Activated CD4-positive, alpha-beta T cell treated with anti-CD3 and anti-CD28 coated beads, Interleukin-2, Interleukin-4, amounts not matched to agents 100 ng/mL and 50 ng/mL, durations not matched to agents 16 hours and 8 hours (primary cell): ENCODE results near the gene ANKRD18B.
"Not testable (repeated sequence)": the region's sequence is repeated elsewhere in the genome, so short reads cannot be mapped to it uniquely, and the experiment has no call there.

Experiments used
- DNase-seq: peaks from one replicate; pipeline ENCODE4 v3.0.0-alpha.2; 2020; ENCODE audit warnings: low spot score

ANKRD18B gene

DNA sequence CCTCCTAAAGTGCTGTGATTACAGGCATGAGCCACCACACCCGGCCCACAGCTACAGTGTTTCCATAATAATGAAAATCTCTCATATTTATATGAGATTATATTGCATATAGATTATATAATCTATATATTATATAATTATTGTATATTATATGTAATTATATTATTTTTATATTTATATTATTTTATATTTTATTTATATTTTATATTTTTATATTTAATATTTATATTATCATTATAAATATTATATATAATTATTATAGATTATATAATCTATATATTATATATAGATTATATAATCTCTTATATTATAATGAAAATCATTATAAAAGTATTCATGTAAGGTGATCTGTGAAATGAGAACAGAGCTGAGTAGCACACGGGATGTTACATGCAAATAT is 11.5 kb downstream of the ANKRD18B start:
- no peak for DNase-seq

DNA sequence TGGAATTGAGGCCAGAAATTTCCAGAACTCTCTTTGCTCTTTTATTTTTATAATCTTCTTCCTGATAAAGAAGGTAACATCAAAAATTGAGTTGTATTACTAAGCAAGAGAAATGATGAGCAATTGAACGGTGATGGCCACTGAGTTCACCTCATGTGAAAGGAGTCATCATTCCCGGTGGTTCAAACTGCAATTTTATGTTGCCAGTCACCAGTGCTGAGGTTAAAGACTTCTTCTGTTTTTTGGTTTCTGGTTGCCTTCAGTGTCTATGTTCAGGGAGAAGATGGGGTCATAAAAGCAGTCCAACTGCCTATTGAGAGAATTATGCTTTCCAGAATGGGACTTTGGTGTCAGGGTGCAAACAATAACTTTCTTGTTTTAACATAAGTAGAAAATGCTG is 19.4 kb downstream of the ANKRD18B start:
- not testable (repeated sequence) for DNase-seq

DNA sequence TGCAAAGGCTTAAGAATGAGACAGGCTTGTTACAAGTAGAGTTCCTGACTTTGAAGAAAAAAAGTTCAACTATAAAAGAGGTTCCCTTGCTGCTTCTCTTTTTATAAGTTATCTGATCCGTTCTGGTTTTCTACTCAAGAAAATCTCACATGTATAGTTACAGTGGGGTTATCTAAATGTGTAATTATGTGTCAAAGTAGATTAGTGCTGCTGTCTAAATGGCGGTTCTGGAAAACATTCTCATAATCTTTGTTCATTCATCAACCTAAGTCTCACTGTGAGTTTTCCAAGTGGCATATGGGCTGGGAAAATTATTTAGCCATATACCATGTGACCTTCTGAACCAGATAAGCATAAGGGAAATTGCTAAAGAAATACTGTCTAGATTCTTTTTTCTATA is 21.7 kb downstream of the ANKRD18B start:
- DNase-seq, result not testable (repeated sequence)

DNA sequence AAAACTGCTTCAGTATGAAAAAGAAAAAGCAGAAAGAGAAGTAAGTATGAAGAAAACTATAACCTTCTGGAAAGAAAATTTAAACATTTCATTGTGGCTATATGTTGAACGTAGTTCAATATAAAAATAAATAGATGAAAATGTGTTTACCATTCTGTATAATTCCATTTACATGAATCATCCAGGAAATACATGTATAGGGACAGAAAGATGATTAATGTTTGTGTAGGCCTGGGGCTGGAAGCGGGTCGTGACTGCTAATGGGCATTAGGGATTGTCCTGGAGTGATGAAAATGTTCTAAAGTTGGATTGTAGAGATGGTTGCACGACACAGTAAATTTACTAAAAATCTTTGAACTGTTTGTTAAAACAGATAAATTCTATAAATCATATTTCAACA is 24.8 kb downstream of the ANKRD18B start:
- DNase-seq, result not testable (repeated sequence)

DNA sequence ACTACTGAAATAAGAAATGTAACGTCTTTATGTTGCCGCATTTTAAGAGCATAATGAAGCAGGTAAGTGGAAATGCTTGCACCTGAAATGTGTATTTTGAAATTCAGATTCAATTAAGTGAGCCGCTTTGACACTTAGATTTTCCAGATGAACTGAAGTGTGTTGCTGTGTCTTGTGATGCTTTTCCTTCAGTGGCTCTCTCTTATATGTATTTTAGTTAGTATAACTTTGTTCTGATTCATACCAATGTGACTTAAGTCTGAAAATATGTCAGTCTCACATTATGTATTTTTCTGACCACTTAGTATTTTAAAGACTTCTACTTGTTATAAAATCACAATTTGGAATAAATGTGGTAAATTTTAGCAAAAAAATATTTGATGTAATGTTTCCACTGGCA is 25.4 kb downstream of the ANKRD18B start:
- DNase-seq, result not testable (repeated sequence)

DNA sequence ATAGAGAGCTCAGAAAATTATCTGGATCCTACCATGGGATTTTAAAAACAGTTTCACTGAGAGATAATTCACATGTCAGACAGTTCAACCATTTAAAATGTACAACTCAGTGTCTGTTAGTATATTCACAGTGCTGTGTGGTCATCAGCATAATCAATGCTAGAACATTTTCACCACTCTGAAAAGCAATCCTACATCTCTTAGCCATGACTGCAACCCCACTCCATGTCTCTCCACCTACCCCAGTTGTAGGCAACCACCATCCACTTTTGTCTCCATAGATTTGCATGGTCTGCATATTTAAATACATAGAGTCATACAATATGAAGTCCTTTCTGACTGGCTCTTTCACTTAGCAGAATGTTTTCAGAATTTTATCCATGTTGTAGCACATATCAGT is 27.1 kb downstream of the ANKRD18B start:
- DNase-seq, result not testable (repeated sequence)

DNA sequence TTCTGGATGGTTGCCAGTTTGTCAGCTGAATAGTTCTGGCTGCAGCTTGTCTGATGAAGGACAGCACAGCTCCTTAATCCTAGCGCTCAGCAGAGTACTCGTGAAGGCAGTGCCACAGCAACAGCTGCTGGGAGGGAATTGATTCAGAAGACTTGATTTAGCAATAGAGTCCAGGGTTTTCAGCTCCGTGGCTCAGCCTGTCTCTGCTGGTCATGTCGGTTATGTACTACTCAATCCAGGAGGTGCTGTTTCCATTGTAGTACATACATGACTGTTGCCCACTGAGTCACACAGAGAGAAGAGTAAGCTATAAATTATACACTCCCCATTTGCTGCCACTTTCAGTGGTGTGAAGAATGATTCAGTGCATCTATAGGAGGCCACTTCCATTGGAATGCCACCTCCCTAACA is 28.3 kb downstream of the ANKRD18B start:
- DNase-seq, result peak; percentile 65

DNA sequence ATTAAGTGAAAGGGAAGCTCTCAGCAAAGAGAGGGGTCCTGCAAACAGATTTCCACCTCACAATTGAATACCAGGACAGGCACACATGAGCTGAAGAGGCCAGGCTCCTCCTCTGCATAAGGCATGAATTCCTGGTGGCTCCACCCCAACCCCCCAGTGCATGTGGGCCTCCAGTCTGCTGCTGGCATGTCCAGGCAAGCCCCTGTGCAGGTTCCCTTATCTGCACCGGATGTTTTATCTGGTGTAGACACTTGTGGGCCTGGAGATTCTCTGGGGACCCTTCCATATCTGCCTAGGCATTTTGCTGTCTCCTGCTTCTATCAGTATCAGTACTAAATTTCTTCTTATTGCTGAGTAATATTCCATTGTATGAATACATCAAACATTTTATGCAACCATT is 36.2 kb downstream of the ANKRD18B start:
- not testable (repeated sequence) for DNase-seq

DNA sequence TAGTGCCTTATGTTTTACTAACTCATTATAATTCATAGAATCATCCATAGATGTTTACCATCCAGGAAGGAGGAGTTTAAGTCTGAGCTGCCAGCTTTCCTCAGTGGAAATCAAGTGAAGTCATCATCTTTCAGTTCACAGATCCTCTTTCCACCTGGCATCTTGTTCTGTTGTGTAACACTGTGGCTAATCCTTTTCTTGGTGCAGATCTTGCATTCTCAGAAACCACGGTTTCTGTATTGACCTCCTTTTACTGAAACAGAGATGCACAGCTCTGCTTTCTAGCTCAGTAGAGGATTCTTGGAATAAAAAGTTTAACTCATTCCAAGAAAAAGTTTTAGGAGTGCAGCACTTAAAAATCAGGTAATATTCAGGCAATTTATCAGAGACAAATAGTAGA is 38.1 kb downstream of the ANKRD18B start:
- DNase-seq, result peak; percentile 34

DNA sequence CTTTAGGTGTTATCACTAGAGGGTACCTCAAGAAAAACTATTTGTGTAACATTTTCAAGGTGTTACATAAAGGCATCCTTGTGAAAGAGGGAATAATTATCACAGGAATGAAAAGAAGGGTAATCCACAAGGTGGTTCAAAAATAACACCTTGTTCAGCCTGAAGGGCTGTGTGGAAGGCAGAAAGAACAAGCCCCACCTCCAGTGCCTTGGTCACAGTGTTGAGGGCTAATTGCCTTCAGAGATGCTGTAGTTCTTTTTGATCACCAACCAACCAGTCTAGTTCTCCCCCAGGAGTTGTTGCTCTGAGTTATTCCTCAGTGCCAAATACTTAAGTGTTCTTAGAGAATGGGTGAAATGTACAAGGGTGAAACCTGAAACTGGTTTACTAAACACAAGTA is 43.7 kb downstream of the ANKRD18B start:
- DNase-seq, result not testable (repeated sequence)

DNA sequence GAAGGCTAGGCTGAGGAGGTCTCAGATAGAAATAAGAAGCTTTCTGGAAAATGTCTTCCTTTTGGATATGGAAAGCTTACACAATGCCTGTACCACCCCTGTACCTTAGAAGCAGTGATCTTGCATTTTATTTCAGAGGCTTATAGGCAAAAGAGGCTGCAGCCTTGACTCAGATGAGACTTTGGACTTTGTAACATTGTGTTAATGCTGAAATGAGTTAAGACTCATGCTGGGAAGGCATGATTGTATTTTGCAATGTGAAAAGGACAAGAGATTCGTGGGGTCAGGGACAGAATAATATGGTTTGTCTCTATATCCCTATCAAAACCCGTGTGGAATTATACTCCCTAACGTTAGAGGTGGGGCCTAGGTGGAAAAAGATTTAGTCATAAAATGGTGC is 53.7 kb downstream of the ANKRD18B start:
- not testable (repeated sequence) for DNase-seq

DNA sequence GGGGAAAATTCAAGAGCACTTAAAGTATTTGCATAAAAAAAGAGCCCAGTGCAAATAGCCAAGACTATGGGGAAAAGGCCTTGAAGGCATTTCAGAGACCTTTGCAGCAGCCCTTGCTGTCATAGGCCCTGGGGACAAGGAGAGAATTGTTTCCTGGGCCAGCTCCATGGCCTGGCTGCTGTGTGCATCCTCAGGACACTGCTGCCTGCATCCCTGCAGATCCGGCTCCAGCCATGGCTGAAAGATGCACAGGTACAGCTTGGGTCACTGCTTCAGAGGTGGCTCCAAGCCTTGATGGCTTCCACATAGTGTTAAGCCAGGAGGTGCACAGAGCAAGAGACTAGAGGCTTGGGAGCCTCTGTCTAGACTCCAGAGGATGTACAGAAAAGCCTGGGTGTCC is 55.9 kb downstream of the ANKRD18B start:
- not testable (repeated sequence) for DNase-seq

DNA sequence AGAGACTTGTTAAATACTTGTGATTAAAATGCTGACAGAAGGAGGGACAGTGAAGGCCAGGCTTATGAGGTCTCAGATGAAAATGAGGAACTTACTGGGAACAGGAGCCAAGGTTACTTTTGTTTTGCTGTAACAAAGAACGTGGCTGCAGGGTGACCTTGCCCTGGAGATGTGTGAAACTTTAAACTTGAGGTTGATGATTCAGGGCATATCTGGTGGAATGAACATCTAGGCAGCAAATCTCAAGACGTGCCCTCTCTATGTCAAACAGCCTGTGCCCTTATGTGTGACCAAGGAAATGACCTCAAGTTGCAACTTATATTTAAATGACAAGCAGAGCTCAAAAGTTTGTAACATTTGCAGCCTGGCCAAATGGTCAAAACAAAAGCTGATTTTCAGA is 58.6 kb downstream of the ANKRD18B start:
- not testable (repeated sequence) for DNase-seq

DNA sequence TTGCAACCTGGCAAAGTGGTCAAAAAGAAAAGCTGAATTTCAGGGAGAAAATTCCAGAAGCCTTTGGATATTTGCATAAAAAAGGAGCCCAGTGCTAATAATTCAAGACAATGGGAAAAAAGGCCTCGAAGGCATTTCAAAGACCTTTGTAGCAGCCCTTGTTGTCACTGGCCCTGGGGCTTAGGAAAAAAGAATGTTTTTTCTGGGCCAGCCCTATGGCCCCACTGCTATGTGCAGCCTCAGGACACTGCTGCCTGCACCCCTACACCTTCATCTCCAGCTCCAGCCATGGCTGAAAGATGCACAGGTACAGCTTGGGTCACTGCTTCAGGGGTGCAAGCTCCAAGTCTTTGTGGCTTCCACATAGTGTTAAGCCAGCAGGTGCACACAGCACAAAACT is 62.1 kb downstream of the ANKRD18B start:
- not testable (repeated sequence) for DNase-seq

DNA sequence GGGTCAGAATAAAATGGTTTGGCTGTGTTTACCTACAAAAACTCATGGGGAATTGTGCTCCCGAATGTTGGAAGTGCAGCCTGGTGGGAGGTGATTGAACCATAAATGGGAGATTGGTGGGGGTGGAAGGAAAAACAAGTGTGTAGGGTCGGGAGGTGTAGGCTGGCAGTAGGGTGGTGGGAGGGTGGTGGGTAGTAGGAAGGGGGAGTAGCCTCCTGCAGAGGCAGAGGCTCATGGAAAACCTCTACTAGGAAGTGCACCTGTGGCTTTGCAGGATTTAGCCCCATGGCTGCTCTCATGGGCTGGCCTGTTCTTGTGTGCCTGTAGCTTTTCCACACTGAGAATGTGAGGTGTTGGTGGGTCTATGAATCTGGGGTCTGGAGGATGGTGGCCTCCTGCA is 63.7 kb downstream of the ANKRD18B start:
- DNase-seq, result not testable (repeated sequence)

DNA sequence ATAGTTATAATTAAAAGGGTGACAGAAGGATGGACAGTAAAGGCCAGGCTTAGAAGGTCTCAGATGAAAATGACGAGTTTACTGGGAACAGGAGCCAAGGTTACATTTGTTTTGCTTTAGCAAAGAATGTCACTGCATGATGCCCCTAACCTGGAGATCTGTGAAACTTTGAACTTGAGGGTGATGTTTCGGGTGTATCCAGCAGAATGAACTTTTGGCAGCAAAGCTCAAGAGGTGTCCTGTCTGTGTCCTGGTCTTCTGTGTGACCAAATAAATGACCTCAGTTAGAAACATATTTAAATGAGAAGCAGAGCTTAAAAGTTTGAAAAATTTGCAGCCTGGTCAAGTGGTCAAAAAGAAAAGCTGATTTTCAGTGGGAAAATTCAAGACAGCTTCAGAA is 64.8 kb downstream of the ANKRD18B start:
- not testable (repeated sequence) for DNase-seq

DNA sequence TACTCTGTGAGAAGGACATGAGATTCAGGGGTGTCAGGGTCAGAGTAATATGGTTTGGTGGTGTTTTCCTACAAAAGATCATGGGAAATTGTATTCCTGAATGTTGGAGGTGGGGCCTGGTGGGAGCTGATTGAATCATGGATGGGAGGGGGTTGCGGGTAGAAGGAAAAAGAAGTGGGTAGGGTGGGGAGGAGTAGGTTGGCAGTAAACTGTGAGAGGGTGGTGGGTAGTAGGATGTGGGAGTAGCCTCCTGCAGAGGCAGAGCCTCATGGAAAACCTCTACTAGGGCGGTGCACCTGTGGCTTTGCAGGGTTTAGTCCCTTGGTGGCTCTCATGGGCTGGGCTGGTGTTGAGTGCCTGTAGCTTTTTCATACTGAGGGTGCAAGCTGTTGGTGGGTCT is 66.8 kb downstream of the ANKRD18B start:
- not testable (repeated sequence) for DNase-seq

DNA sequence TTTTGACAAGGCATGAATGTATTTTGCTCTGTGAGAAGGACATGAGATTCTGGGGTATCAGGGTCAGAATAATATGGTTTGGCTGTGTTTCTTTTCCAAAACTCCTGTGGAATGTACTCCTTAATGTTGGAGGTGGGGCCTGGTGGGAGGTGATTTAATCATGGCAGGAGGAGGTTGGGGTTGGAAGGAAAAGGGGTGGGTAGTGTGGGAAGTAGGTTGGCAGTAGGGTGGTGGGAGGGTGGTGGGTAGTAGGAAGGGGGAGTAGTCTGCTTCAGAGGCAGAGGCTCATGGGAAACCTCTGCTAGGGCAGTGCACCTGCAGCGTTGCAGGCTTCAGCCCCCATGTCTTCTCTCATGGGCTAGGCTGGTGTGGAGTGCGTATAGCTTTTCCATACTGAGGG is 72.9 kb downstream of the ANKRD18B start:
- DNase-seq, result not testable (repeated sequence)

DNA sequence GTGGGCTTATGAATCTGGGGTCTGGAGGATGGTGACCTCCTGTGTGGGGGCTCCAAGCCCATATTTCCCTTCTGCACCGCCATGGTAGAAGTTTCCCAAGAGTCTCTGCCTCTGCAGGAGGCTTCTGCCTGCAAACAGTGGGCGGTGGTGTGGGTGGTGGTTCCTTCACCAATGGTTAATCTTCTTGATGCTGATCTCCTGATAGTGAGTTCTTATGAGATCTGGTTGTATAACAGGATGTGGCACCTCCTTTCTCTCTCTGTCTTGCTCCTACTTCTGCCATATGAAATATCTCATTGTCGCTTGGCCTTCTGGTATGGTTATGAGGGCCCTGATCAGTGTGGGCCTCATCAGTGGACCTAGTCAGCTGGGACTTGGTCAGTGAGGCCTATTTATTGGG is 73.3 kb downstream of the ANKRD18B start:
- peak; percentile 10 for DNase-seq

DNA sequence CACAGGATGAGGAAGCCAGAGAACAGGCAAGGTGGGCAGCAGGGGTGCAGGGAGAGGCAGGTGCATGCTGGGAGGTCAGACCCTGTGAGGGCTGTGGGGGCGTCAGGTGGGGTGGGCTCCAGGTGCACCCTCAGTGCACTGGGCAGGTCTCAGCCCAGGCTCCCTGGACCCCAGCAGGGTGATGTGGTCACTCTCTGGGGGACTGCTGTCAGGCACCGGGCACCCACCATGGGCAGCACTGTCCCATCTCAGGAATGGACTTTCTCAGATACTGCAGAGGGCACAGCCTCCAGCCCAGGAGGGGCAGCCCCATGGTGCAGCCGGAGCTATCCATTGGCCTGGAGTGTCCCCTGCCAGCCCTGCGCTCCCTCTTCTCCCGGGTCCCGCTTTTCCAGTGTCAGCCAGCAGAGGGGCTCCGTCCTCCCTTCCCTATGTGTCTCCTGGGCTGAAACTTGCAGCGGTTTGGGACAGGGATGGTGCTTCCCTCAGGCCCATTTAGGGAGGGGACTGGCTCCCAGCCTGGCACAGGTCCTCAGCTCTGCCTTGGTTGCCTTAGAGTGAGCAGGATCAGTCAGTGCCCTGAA is 74.8 kb downstream of the ANKRD18B start:
- not testable (repeated sequence) for DNase-seq

DNA sequence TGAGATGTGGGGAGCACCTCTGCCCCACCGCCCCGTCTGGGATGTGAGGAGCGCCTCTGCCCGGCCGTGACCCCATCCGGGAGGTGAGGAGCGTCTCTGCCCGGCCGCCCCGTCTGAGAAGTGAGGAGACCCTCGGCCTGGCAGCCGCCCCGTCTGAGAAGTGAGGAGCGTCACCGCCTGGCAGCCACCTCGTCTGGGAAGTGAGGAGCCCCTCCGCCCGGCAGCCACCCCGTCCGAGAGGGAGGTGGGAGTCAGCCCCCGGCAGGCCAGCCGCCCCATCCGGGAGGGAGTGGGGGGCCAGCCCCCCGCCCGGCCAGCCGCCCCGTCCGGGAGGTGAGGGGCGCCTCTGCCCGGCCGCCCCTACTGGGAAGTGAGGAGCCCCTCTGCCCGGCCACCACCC is 76.9 kb downstream of the ANKRD18B start:
- DNase-seq, result not testable (repeated sequence)

DNA sequence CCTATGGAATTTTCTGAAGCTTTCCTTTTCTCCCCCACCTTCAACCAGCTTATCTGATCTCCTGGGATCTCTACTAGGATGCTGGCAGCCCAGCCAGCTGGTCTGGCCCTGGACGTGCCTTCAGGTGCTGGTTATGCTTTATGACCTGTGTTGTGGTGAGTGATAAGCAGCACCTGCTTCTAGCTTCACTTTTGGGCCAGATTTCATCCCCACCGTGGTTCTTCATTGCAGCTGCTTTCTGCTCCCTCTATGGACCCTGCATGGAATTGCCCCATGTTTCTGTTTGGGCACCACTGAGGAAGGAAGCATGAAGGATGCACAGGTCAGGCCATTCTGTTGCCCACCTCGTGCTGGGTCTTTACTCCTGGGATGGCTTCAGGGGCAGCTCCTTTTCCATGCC is 80.2 kb downstream of the ANKRD18B start:
- peak; percentile 5 for DNase-seq

DNA sequence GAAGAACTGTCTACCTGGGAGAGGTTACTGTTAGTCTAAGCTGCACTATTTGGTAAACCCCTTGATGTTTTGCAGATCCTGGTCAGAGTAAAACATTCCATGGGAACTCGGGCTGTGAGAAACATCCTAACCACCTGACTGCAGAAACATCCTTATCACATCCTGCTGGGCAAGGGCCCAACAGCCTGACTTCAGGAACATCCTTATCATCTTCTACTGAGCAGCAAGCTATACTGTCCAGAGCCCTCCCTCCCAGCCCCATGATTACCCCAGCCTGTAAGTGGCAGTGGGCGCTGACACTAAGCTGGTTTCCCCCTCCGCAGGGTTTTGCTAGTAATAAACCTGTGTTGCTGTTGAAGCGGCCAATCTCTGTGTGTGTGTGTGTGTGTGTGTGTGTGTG is 80.9 kb downstream of the ANKRD18B start:
- DNase-seq, result not testable (repeated sequence)

DNA sequence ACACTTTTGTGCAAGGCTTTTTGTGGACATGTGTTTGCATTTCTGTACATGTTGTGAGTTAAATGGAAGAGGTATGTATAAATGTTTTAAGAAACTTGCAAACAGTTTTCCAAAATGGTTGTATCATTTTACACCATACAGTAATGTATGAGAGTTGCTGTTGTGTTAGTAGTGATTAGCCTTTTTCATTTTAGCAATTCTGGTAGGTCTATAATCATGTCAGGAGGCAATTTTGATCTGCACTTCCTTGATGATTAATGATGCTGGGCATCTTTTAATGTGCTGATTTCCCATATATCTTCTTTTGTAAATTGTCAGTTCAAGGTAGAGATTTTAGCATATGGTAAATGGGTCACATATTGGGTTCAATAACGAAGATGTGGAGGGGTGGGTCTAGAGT is 87.3 kb downstream of the ANKRD18B start:
- DNase-seq, result no peak
